NCI-H2029 (cell line): ENCODE results near the gene TRPC1.

Source experiments
- DNase-seq: peaks from one replicate; lab custom pipeline; 2025; lab: John Stamatoyannopoulos, UW

Gene TRPC1

DNA sequence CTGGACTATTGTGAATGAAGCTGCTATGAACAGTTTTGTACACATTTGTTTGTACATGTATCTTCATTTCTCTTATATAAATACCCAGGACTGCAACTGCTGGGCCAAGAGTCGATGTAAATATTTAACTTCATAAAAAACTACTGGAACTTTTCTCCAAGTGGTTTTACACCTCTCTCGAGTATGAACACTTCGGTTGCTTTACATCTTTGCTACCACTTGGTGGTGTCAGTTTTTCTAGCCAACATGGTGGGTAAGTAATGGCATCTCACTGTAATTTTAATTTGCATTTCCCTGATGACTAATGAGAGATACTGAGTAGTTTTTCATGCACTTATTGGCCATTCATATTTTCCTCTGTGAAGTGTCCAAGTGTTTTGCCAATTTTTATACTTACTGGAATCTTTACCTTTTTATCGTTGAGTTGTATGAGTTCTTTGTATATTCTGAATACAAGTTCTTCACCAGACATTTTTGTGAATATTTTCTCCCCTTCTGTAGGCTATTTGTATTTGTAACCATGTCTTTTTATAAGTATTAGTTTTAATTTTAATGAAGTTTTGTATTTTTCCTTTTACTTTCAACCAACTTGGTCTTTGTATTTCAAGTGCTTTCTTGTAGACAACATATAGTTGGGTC, 120.6 kb downstream of the TRPC1 start:
- DNase-seq, result no peak

DNA sequence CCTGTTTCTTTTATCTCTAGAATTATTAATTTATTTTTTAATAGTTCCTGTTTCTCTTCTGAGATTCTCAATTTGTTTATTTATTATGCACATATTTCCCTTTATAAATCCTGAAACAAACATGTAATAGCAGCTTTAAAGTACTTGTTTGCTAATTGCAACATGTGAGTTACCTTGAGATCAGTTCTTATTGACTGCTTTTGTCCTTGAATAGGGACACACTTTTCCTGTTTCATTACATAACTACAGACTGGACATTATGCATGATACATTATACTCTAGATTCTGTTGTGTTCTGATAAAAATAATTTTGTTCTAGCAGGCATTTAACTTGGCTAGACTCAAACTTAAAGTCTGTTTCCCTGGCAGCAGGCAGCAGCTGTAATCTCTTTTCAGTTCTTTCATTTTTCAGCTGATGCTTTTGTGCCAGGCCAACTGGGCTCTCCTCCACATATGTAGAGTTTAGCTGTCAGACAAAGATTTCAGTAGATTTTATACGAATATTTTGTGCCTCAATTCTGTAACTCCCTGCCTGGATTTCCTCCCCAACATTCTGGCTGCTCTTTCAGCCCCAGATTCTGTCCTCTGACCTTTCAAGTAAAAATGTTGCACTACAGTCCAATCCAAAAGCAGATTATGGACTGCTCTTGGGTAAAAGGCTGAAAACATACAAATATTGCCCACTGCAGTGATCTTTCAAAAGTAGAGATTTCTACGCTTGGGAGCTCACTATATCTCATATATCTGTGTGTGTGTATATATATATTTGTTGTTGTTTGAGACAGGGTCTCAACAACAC, 123.1 kb downstream of the TRPC1 start:
- no peak for DNase-seq

DNA sequence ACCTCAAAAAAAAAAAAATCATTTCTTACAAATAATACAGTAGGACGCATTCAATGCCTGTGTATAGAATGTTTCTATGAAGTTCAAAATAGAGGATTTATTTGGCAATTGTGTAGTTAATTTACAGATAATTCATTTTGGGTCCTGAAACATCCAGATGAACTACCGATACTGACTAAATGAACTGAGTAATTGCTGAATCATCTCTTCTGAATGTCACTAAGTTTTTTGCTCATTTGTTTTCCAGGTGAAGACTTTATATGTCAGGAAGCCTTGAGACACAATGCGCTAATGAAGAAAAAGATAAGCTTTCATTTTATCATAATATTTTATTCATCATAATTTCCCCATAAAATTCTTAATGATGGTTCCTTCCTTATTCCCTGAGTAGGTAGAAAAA, 125.3 kb downstream of the TRPC1 start:
- DNase-seq, result no peak

DNA sequence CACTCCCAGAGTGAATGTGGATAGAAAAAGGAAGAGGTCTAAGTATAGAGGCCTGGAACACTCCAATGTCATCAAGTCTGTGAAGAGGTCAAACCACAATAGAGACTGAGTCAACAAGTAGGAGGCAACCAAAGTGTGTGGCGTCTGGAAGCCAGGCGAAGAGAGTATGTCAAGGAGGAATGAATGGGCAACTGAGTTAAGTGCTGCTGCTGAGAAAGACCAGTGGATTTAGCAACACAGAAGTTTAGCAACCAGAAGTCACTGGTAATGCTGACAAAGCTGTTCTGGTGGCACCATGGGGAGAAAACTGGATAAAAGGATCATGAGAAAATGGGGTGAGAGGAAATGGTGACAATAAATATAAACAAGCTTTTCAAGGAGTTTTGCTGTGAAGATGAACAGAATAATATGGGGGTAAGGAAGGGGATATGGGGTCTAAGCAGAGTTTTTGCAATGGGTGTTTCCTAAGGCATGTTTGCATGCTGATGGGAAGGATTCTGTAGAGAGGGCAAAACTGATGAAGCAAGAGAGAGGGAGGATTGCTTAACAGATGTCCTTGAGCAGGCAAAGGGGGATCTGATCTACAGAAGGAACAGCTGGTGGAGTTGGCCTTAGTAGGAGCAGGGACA, 126.7 kb downstream of the TRPC1 start:
- no peak for DNase-seq

DNA sequence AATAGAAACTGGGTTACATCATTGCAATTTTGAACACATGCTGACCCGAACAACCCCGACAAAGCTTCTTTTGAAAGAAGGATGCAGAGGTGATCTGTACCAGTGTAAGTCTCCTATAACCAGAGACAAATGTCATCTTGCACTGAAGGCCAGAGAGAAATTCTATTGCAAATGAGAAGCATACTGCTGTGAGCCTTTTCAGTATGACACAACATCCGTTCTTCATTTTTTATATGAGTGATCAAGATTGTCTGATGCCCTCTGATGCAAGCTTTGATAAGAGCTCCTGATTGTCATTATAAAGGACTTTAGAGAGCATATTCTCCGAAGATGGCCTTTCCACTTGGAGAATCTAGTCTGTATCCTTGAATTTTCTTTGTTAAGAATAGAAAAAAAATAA, 128.2 kb downstream of the TRPC1 start:
- DNase-seq, result no peak

DNA sequence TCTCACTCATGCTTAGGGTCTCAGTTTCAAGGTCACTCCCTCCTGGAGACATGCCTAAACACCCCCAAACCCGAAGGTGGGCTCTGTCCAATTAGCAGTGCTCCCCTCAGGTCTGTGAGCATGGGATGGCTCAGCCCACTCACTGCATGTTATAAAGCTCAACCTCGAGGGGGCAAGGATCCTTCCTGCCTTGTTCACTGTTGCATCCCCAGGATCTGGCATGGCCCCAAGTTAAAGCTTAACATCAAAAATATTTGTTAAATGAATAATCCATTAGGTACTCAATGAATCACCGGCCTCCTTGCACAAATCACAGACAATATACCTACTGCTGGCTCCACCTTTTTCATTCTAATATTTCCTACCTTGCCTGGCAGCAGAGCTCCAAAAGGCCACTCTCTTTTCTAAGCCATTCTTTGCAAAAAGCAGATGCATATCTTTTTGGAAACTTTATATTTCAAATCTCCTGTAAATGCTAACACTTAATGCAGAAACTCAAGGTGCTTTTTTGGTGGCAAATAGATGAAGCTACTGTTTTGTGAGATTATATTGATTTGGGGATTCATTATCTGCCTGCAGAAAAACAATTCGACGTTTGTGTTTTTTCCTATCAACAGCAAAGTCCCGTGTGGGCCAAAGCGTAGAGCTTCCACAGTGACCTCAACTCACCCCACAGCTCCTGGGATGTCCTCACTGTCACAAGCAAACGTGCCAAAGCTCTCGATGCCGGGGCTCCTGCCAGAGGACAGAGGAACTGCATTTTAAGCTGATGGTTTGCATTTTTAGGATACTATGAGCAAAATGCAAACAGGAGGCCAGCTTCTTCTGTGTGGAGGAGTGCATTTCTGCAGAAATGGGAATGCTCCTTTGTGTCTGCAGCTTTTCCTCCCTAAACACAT, 129.7 kb downstream of the TRPC1 start:
- DNase-seq, result no peak

DNA sequence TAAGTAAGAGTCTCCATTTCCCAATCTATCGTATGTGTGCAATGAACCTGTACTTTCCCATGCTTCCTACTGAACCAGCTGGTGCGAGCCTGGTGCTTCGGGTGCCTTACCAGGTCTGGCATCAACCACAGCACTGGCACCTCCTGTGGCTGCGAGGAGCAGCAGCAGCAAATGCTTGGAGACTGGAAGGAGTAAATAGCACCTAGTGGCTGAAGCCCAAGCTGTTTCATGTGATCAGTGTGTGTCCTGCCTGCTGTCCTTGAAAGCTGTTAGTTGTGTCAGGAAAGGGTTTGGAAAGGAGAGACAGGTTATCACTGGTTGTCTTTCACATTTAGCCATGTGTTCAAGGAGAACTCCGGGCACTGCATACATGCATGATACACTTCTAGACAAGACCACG, 133.2 kb downstream of the TRPC1 start:
- no peak for DNase-seq
